Measurements from ENCODE around the gene HELZ2. TPM values are rescaled to one million over a fixed set of nuclear protein-coding genes. Genes with fewer than 3 reads are reported as not detected.

HELZ2 gene
- total and polyA plus RNA-seq, 10 of the 15 experiments (the other 5 are each of a cell fraction or from before 2014, with no cell fraction given) = 0.05 to 33.3 (median 6.2) TPM

- TF ChIP-seq KDM1A (IDR thresholded peaks at IDR 0.05; ENCODE audit: borderline replicate concordance) (no peak), FOXM1 (IDR thresholded peaks at IDR 0.05; ENCODE audit: low read depth, low read length) (no peak), HDGF (IDR thresholded peaks at IDR 0.05) (no peak), TBL1XR1 (IDR thresholded peaks at IDR 0.05; ENCODE audit: low read depth, low read length) (no peak)
Observed at GRCh38 chr20:63610581-63611435, 36.8 kb upstream of the HELZ2 start (continued).

DNA sequence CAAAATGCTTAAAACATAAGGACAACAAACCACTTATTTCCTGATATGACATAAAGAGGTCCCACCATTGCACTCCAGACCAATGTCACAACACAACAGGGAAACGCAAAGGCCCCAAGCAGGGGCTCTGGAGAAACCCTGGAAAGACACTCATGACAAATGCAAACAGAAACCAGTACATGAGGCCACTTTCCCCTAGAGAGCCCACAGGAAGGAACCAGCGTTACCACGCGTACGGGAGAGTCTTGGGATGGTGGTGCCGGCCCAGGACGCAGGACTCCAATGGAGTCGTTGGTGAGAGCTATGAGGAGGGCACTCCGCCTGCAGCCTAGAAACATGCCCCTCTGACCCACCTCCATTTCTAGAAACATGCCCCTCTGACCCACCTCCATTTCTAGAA is 32.6 kb upstream of the HELZ2 start:
- RAD21 ChIA-PET (ENCODE audit: unreplicated experiment) = no interaction called here
- TF ChIP-seq ASH2L (IDR thresholded peaks at IDR 0.05; ENCODE audit: borderline replicate concordance, low read depth) (no peak), ATF7 (IDR thresholded peaks at IDR 0.05; ENCODE audit: low read depth) (no peak), ETV6 (conservative IDR thresholded peaks at IDR 0.05 in 1 of 2, IDR thresholded peaks at IDR 0.05 in 1 of 2; ENCODE audit: borderline replicate concordance in 1 of 2, low read depth in 1 of 2) (no peak), LARP7 (IDR thresholded peaks at IDR 0.05) (no peak), HCFC1 (IDR thresholded peaks at IDR 0.05; ENCODE audit: low read length) (no peak), SREBF2 (IDR thresholded peaks at IDR 0.05; ENCODE audit: low read length) (no peak), PAX5 (IDR thresholded peaks at IDR 0.05; ENCODE audit: borderline replicate concordance, low read depth, low read length) (no peak), SMAD1 (IDR thresholded peaks at IDR 0.05; ENCODE audit: low read depth, partially characterized antibody) (no peak), MEF2A (IDR thresholded peaks at IDR 0.05; ENCODE audit: insufficient read depth, low read depth, low read length) (no peak), SMC3 (IDR thresholded peaks at IDR 0.05; ENCODE audit: borderline replicate concordance, low read length) (no peak), TAF1 (IDR thresholded peaks at IDR 0.05; ENCODE audit: borderline replicate concordance, low read depth, low read length) (no peak), RCOR1 (conservative IDR thresholded peaks at IDR 0.05; ENCODE audit: low read depth, low read length) (no peak), WRNIP1 (IDR thresholded peaks at IDR 0.05; ENCODE audit: borderline replicate concordance, low read depth, low read length) (no peak), ZNF24 (IDR thresholded peaks at IDR 0.05) (no peak), RAD21 (IDR thresholded peaks at IDR 0.05; ENCODE audit: insufficient read depth, low read depth, low read length) (no peak)
- TF ChIP-seq, protein P1, sequence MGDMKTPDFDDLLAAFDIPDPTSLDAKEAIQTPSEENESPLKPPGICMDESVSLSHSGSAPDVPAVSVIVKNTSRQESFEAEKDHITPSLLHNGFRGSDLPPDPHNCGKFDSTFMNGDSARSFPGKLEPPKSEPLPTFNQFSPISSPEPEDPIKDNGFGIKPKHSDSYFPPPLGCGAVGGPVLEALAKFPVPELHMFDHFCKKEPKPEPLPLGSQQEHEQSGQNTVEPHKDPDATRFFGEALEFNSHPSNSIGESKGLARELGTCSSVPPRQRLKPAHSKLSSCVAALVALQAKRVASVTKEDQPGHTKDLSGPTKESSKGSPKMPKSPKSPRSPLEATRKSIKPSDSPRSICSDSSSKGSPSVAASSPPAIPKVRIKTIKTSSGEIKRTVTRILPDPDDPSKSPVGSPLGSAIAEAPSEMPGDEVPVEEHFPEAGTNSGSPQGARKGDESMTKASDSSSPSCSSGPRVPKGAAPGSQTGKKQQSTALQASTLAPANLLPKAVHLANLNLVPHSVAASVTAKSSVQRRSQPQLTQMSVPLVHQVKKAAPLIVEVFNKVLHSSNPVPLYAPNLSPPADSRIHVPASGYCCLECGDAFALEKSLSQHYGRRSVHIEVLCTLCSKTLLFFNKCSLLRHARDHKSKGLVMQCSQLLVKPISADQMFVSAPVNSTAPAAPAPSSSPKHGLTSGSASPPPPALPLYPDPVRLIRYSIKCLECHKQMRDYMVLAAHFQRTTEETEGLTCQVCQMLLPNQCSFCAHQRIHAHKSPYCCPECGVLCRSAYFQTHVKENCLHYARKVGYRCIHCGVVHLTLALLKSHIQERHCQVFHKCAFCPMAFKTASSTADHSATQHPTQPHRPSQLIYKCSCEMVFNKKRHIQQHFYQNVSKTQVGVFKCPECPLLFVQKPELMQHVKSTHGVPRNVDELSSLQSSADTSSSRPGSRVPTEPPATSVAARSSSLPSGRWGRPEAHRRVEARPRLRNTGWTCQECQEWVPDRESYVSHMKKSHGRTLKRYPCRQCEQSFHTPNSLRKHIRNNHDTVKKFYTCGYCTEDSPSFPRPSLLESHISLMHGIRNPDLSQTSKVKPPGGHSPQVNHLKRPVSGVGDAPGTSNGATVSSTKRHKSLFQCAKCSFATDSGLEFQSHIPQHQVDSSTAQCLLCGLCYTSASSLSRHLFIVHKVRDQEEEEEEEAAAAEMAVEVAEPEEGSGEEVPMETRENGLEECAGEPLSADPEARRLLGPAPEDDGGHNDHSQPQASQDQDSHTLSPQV (IDR thresholded peaks at IDR 0.05) = no peak

More for the DNA sequence above, 32.6 kb upstream of the HELZ2 start:
- ATAC-seq (no peak), DNase-seq (ENCODE audit: low read depth, low spot score) (no peak), FAIRE-seq (no peak)
- Histone ChIP-seq H3K79me2 (ENCODE audit: control insufficient read depth, insufficient read depth, low read length) (peaks cover under 1% of the 10 kb centered on the region), H4K20me1 (ENCODE audit: control insufficient read depth, insufficient read depth) (no peaks in the 10 kb centered on the region), H3K9me3 (replicated peaks; ENCODE audit: control insufficient read depth, insufficient read depth, low read length) (no peaks in the 10 kb centered on the region; the same call in 2 of the 3 replicates), H3K27me3 (replicated peaks in 1 of 2; ENCODE audit: control insufficient read depth in 2 of 2, insufficient read depth in 2 of 2, low read length in 1 of 2) (no peaks in the 10 kb centered on the region), H3K27ac (ENCODE audit: control insufficient read depth, insufficient read depth) (no peak overlapping the region), H3K4me2 (ENCODE audit: control insufficient read depth, insufficient read depth) (no peak overlapping the region), H3K4me1 (ENCODE audit: control insufficient read depth, insufficient read depth, low read length) (no peaks in the 10 kb centered on the region), H3K4me3 (no peak overlapping the region), H2AFZ (ENCODE audit: control insufficient read depth, low read depth, low read length) (no peak overlapping the region), H3K9ac (ENCODE audit: control insufficient read depth, insufficient read depth, low read length) (no peak overlapping the region), H3K36me3 (ENCODE audit: control insufficient read depth in 2 of 2, insufficient read depth in 2 of 2, low read length in 1 of 2) (peaks cover 8 to 9% of the 10 kb centered on the region in 2 experiments)
- WGBS (ENCODE audit: insufficient coverage, insufficient replicate concordance, low lambda C conversion rate, missing lambda C conversion rate) = 98% methylated on average over 9 of the region's 9 CpGs
- no TSS peak for BruUV-seq (replicated peaks)
- ChIA-PET CTCF (no interaction called here), SMC1A (ENCODE audit: uncharacterized antibody, unreplicated experiment) (no interaction called here), POLR2A (no interaction called here)
- intact Hi-C loops (cut with micrococcal nuclease; ENCODE audit: unreplicated experiment) = no loop called here
- in situ Hi-C loops (cut with MboI) = no loop called here

Measured in GM12878 (cell line).